ENCODE results near the gene ABCA6.

DNA sequence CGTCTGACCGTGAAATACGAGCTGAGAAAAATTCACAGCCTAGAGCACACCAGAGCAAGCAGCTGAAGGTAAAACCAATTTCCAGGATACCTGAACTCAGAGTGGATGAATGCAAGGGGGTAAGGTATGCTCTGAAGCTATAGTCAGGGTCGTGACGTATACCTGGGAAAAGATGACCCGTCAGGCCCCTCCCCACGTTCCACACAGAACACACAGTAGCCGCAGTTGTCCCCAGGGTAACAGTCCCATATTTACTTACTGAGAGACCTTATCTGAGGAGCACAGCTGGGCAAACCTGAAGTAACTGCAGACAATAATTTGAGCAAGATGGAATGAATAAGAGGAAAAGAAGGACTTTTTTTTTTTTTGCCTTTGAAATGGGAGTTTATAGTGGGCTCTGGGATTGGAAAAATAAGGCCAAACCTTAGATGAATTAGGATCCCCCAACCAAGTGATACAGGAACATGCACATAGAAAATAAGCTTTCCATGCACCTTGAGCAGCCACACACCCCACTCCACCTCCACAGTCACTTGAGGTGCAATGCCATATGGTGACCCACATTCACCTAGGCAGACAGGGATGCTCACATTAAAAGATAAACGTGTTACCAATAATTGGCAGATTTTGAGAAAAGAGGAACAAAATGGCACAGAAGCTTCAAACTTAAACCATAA lies 38.0 kb downstream of the ABCA6 start:
- TF ChIP-seq, protein P1, sequence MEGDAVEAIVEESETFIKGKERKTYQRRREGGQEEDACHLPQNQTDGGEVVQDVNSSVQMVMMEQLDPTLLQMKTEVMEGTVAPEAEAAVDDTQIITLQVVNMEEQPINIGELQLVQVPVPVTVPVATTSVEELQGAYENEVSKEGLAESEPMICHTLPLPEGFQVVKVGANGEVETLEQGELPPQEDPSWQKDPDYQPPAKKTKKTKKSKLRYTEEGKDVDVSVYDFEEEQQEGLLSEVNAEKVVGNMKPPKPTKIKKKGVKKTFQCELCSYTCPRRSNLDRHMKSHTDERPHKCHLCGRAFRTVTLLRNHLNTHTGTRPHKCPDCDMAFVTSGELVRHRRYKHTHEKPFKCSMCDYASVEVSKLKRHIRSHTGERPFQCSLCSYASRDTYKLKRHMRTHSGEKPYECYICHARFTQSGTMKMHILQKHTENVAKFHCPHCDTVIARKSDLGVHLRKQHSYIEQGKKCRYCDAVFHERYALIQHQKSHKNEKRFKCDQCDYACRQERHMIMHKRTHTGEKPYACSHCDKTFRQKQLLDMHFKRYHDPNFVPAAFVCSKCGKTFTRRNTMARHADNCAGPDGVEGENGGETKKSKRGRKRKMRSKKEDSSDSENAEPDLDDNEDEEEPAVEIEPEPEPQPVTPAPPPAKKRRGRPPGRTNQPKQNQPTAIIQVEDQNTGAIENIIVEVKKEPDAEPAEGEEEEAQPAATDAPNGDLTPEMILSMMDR (IDR thresholded peaks at IDR 0.05; ENCODE audit: low read depth, low read length, poor library complexity, severe bottlenecking), result no peak
- no peak for TF ChIP-seq EZH2phosphoT487 (IDR thresholded peaks at IDR 0.05; ENCODE audit: borderline replicate concordance, low read length)
